SU-DHL-6 (cell line): Measurements from ENCODE around the gene FOXF2.

Experiments used
- H2AFZ ChIP-seq: fragments of 200-600 bp; sonication (generic); 2 replicates; pipeline ENCODE4 v1.6.1; 2014; ENCODE audit warnings: low read depth, mild to moderate bottlenecking, moderate library complexity, mixed read lengths, antibody characterized with exemption, low read length; ENCODE audit not compliant: severe bottlenecking
- H3F3A ChIP-seq: fragments of 200-600 bp; shearing (Covaris generic); 2 replicates; pipeline ENCODE4 v1.6.0; 2016; ENCODE audit warnings: antibody characterized with exemption, mild to moderate bottlenecking; ENCODE audit not compliant: insufficient read depth
- H3K27ac ChIP-seq: fragments of 200-600 bp; sonication (generic); 2 replicates; pipeline ENCODE4 v1.5.1; 2016; ENCODE audit warnings: low read depth, mild to moderate bottlenecking, low read length, moderate library complexity, mixed read lengths
- H3K27me3 ChIP-seq: fragments of 200-600 bp; sonication (generic), shearing (Covaris generic); 2 replicates; pipeline ENCODE4 v1.6.0; 2014; ENCODE audit warnings: mild to moderate bottlenecking, low read length
- H3K36me3 ChIP-seq: fragments of 200-600 bp; sonication (generic); 2 replicates; pipeline ENCODE4 v1.6.1; 2014; ENCODE audit warnings: mild to moderate bottlenecking, low read length, mixed read lengths
- H3K4me2 ChIP-seq: fragments of 300-600, 200-600 bp; shearing (Covaris generic), sonication (generic); 2 replicates; pipeline ENCODE4 v1.6.0; 2014; ENCODE audit warnings: low read length, low read depth, mild to moderate bottlenecking; ENCODE audit not compliant: poor library complexity, severe bottlenecking
- H3K4me3 ChIP-seq: fragments of 200-600 bp; sonication (generic); 2 replicates; pipeline ENCODE4 v1.5.1; 2014; ENCODE audit warnings: antibody characterized with exemption, low read length, mild to moderate bottlenecking, mixed read lengths; ENCODE audit not compliant: insufficient read depth, poor library complexity, severe bottlenecking
- H3K79me2 ChIP-seq: fragments of 200-600 bp; sonication (generic); 2 replicates; pipeline ENCODE4 v1.6.1; 2014; ENCODE audit warnings: mild to moderate bottlenecking, low read length, moderate library complexity; ENCODE audit not compliant: insufficient read depth
- H3K9ac ChIP-seq: fragments of 200-600 bp; sonication (generic); 2 replicates; pipeline ENCODE4 v1.7.0; 2014; ENCODE audit warnings: mild to moderate bottlenecking, low read length
- H3K9me2 ChIP-seq: fragments of 200-600 bp; sonication (generic); replicated peaks from 2 replicates; pipeline ENCODE4 v1.6.1; 2014; ENCODE audit warnings: low read length; ENCODE audit not compliant: insufficient read depth
- H3K9me3 ChIP-seq: fragments of 200-600 bp; sonication (generic); 2 replicates; pipeline ENCODE4 v1.6.1; 2014; ENCODE audit warnings: low read length, mixed read lengths; ENCODE audit not compliant: insufficient read depth
- H4K20me1 ChIP-seq: fragments of 200-600 bp; sonication (generic); 2 replicates; pipeline ENCODE4 v1.6.1; 2014; ENCODE audit warnings: low read depth, mild to moderate bottlenecking, antibody characterized with exemption, low read length, moderate library complexity, mixed read lengths
- CTCF ChIP-seq: fragments of 200-600 bp; sonication (generic); IDR thresholded peaks from one replicate; pipeline ENCODE4 v1.5.1; 2017; ENCODE audit warnings: antibody characterized with exemption, mild to moderate bottlenecking, low read length, moderate library complexity; ENCODE audit not compliant: insufficient read depth, poor library complexity, severe bottlenecking
- EZH2phosphoT487 ChIP-seq: fragments of 200-600 bp; sonication (generic), shearing (Covaris generic); conservative IDR thresholded peaks from 2 replicates; pipeline ENCODE4 v1.6.1; 2018; ENCODE audit warnings: mild to moderate bottlenecking, antibody characterized with exemption, low read length, moderate library complexity, mixed read lengths

Gene FOXF2

GRCh38 chr6:1382331-1382882 is 7.0 kb upstream of the FOXF2 start:
- TF ChIP-seq EZH2phosphoT487 (no peak), CTCF (no peak)
- Histone ChIP-seq H3F3A (no peaks in the 10 kb centered on the region), H3K9me2 (no peaks in the 10 kb centered on the region), H3K27ac (no peak overlapping the region), H4K20me1 (no peaks in the 10 kb centered on the region), H3K9me3 (no peaks in the 10 kb centered on the region), H3K4me3 (no peak overlapping the region), H2AFZ (no peak overlapping the region), H3K36me3 (no peaks in the 10 kb centered on the region), H3K27me3 (no peaks in the 10 kb centered on the region), H3K9ac (no peak overlapping the region), H3K4me2 (no peak overlapping the region), H3K79me2 (no peaks in the 10 kb centered on the region)

- no peaks in the 10 kb centered on the region for H3K36me3 ChIP-seq
- no peak overlapping the region for H3K9ac ChIP-seq
- no peak for TF ChIP-seq CTCF
- TF ChIP-seq EZH2phosphoT487 = no peak
- no peaks in the 10 kb centered on the region for H3K79me2 ChIP-seq
- no peaks in the 10 kb centered on the region for H3K9me2 ChIP-seq
- H3K27me3 ChIP-seq = no peaks in the 10 kb centered on the region
- H3K4me3 ChIP-seq = no peak overlapping the region
- H3F3A ChIP-seq = no peaks in the 10 kb centered on the region
- H2AFZ ChIP-seq = no peak overlapping the region
- H3K9me3 ChIP-seq = no peaks in the 10 kb centered on the region
- no peak overlapping the region for H3K4me2 ChIP-seq
- no peak overlapping the region for H3K27ac ChIP-seq
- no peaks in the 10 kb centered on the region for H4K20me1 ChIP-seq
These were observed 6.3 kb upstream of the FOXF2 start for GRCh38 chr6:1382883-1383728.

GRCh38 chr6:1383729-1384548 is 5.4 kb upstream of the FOXF2 start:
- TF ChIP-seq CTCF (no peak), EZH2phosphoT487 (no peak)
- no peak overlapping the region for H2AFZ ChIP-seq
- no peak overlapping the region for H3K4me3 ChIP-seq
- H3K36me3 ChIP-seq = no peaks in the 10 kb centered on the region
- no peak overlapping the region for H3K27ac ChIP-seq
- no peaks in the 10 kb centered on the region for H3F3A ChIP-seq
- H4K20me1 ChIP-seq = no peaks in the 10 kb centered on the region
- no peak overlapping the region for H3K9ac ChIP-seq
- H3K79me2 ChIP-seq = no peaks in the 10 kb centered on the region
- no peaks in the 10 kb centered on the region for H3K9me3 ChIP-seq
- no peaks in the 10 kb centered on the region for H3K9me2 ChIP-seq
- H3K27me3 ChIP-seq = no peaks in the 10 kb centered on the region
- no peak overlapping the region for H3K4me2 ChIP-seq
